ENCODE measurements around the gene SOX13. TPM values are rescaled to one million over a fixed set of nuclear protein-coding genes. Genes with fewer than 3 reads are reported as not detected.

SOX13 gene
- total RNA-seq, 1 experiment from 2014 or later, result 35.6 TPM

GRCh38 chr1:204116539-204116938, 43.6 kb downstream of the SOX13 start:
- peaks cover 5% of the 10 kb centered on the region; the same call in 1 of the 2 replicates for H3K79me2 ChIP-seq (ENCODE audit: insufficient read depth, low read length)
- no peaks in the 10 kb centered on the region for H3K9me3 ChIP-seq (ENCODE audit: control insufficient read depth in 1 of 2, insufficient read depth in 1 of 2, low read depth in 1 of 2, low read length in 2 of 2)
- H4K20me1 ChIP-seq (ENCODE audit: insufficient read depth), result no peaks in the 10 kb centered on the region
- no peak overlapping the region for H2AFZ ChIP-seq (ENCODE audit: low read depth, low read length, poor library complexity, severe bottlenecking)
- ATAC-seq (no peak), DNase-seq (ENCODE audit: low read depth, low spot score) (no peak)
- RAD21 ChIA-PET (ENCODE audit: low non-redundant PET in 1 of 2, low total read pairs in 2 of 2, uncharacterized antibody in 2 of 2, unreplicated experiment in 2 of 2), result no interaction called here
- H3K4me3 ChIP-seq (replicated peaks in 1 of 2; ENCODE audit: low read depth in 1 of 2, low read length in 2 of 2), result no peak overlapping the region
- H3K9me2 ChIP-seq (ENCODE audit: insufficient read depth), result no peaks in the 10 kb centered on the region
- H3K27me3 ChIP-seq (ENCODE audit: insufficient read depth, low read length), result no peaks in the 10 kb centered on the region
- H3K27ac ChIP-seq (ENCODE audit: low read depth, low read length), result no peak overlapping the region
- no TSS peak for BruUV-seq (replicated peaks)
- POLR2A ChIA-PET, result no interaction called here
- CTCF ChIA-PET, result interaction anchor here (1.0 to 1.4 kb wide), 2 partner anchors 12 to 245 kb away, joined by 3 read pairs; no protein-coding TSS in a partner anchor
- no peak for TF ChIP-seq TCF7L2 (IDR thresholded peaks at IDR 0.05; ENCODE audit: borderline replicate concordance, extremely low read depth, insufficient read depth, insufficient read length)
- no peak for TF ChIP-seq SP1 (IDR thresholded peaks at IDR 0.05; ENCODE audit: low read depth)
- TF ChIP-seq ZNF274 (IDR thresholded peaks at IDR 0.05; ENCODE audit: low read depth, low read length), result no peak
- no peak for TF ChIP-seq RAD21 (IDR thresholded peaks at IDR 0.05; ENCODE audit: low read depth)
- TF ChIP-seq ZFX (IDR thresholded peaks at IDR 0.05), result no peak
- no peak for TF ChIP-seq JUND (IDR thresholded peaks at IDR 0.05)
- TF ChIP-seq REST (IDR thresholded peaks at IDR 0.05; ENCODE audit: low read depth), result no peak
- no peak for TF ChIP-seq YY1 (IDR thresholded peaks at IDR 0.05; ENCODE audit: extremely low read depth, insufficient replicate concordance, low read depth, low read length)
- no peak for TF ChIP-seq CBX3 (IDR thresholded peaks at IDR 0.05; ENCODE audit: low read depth)
- TF ChIP-seq ELF1 (IDR thresholded peaks at IDR 0.05; ENCODE audit: borderline replicate concordance, low read depth), result no peak
- TF ChIP-seq EZH2phosphoT487 (IDR thresholded peaks at IDR 0.05; ENCODE audit: borderline replicate concordance), result no peak
- no peak for TF ChIP-seq POLR2A (IDR thresholded peaks at IDR 0.05; ENCODE audit: borderline replicate concordance, extremely low read depth, insufficient read depth, insufficient read length)
- TF ChIP-seq CTCF (IDR thresholded peaks at IDR 0.05 in 2 of 3, conservative IDR thresholded peaks at IDR 0.05 in 1 of 3; ENCODE audit: borderline replicate concordance in 1 of 3, insufficient read depth in 1 of 3, low read depth in 2 of 3, low read length in 2 of 3), result no peak
- TF ChIP-seq ATF3 (IDR thresholded peaks at IDR 0.05), result no peak
- TF ChIP-seq ZBTB33 (IDR thresholded peaks at IDR 0.05; ENCODE audit: extremely low read depth, insufficient replicate concordance, low read length), result no peak
- no peak for TF ChIP-seq EGR1 (IDR thresholded peaks at IDR 0.05; ENCODE audit: low read depth)
- no peak overlapping the region for H3K4me2 ChIP-seq (ENCODE audit: low read length)
- H3K36me3 ChIP-seq (ENCODE audit: control insufficient read depth in 1 of 2, insufficient read depth in 2 of 2, low read length in 2 of 2), result no peaks in the 10 kb centered on the region; a peak in 1 of 4 replicates
- intact Hi-C loops (cut with micrococcal nuclease), result no loop called here
- no peak overlapping the region for H3K9ac ChIP-seq (ENCODE audit: low read length)
- H3K4me1 ChIP-seq (ENCODE audit: control insufficient read depth in 1 of 2, insufficient read depth in 2 of 2, low read length in 2 of 2), result peaks cover 3 to 12% of the 10 kb centered on the region in 2 experiments; a peak in 2 of 4 replicates
